HG02763 (cell line): ENCODE results near the gene PXMP4.
A peak's percentile ranks its signal among the peaks of the same experiment; 100 is the strongest.

Experiments used
- ATAC-seq: cut with Tn5 transposase; IDR thresholded peaks from one replicate; pipeline ENCODE4 v1.9.1; 2021; ENCODE audit warnings: mild to moderate bottlenecking, moderate library complexity; ENCODE audit not compliant: unreplicated experiment

The PXMP4 gene

GRCh38 chr20:33671573-33672288 lies 48.4 kb downstream of the PXMP4 start:
- no peak for ATAC-seq

GRCh38 chr20:33670715-33671499 lies 49.2 kb downstream of the PXMP4 start:
- no peak for ATAC-seq

- no peak for ATAC-seq
Measured at GRCh38 chr20:33669873-33670640, 50.1 kb downstream of the PXMP4 start.

- ATAC-seq, result no peak
Measured at GRCh38 chr20:33669224-33669623, 50.9 kb downstream of the PXMP4 start.

- ATAC-seq, result no peak
Measured at GRCh38 chr20:33668466-33669155, 51.5 kb downstream of the PXMP4 start.

- peak; percentile 39 for ATAC-seq
Measured at GRCh38 chr20:33667676-33668465, 52.2 kb downstream of the PXMP4 start.

- no peak for ATAC-seq
Measured at GRCh38 chr20:33667245-33667675, 52.9 kb downstream of the PXMP4 start.

- ATAC-seq, result peak; percentile 63
Measured at GRCh38 chr20:33666293-33667244, 53.5 kb downstream of the PXMP4 start, which contains the start of gene ACTL10. Gene ACTL10, plus strand, starts transcription at chr20:33666943. Its CDS starts 555 bp downstream, at chr20:33667498.

- no peak for ATAC-seq
Measured at GRCh38 chr20:33664762-33665144, 55.4 kb downstream of the PXMP4 start.

GRCh38 chr20:33664085-33664761 lies 55.9 kb downstream of the PXMP4 start:
- ATAC-seq, result no peak

GRCh38 chr20:33663161-33664084 lies 56.7 kb downstream of the PXMP4 start:
- ATAC-seq, result peak; percentile 41

GRCh38 chr20:33662172-33662571 lies 57.9 kb downstream of the PXMP4 start, which contains the start of gene C20orf144:
Gene C20orf144, plus strand, starts transcription at chr20:33662327. Its CDS starts 19 bp downstream, at chr20:33662346.
- ATAC-seq, result no peak

- no peak for ATAC-seq
Measured at GRCh38 chr20:33660685-33661058, 59.4 kb downstream of the PXMP4 start.

- ATAC-seq, result no peak
Measured at GRCh38 chr20:33660035-33660684, 60.0 kb downstream of the PXMP4 start.

GRCh38 chr20:33659341-33660034 lies 60.6 kb downstream of the PXMP4 start:
- no peak for ATAC-seq

GRCh38 chr20:33658929-33659328 lies 61.2 kb downstream of the PXMP4 start:
- ATAC-seq, result no peak
